GM12872 (cell line): ENCODE results near the gene EXD2.

Experiments used
- CTCF ChIP-seq: IDR thresholded peaks from 3 replicates; pipeline ENCODE4 v1.5.1; 2011; ENCODE audit warnings: low read depth, mild to moderate bottlenecking, low read length, moderate library complexity; ENCODE audit not compliant: insufficient read depth

The EXD2 gene

GRCh38 chr14:69267492-69267891 lies 76.2 kb downstream of the EXD2 start:
- TF ChIP-seq CTCF = no peak

- no peak for TF ChIP-seq CTCF
These were observed 76.9 kb downstream of the EXD2 start for GRCh38 chr14:69268223-69268622.

GRCh38 chr14:69268763-69269162 lies 77.5 kb downstream of the EXD2 start:
- TF ChIP-seq CTCF = no peak

- no peak for TF ChIP-seq CTCF
These were observed 78.1 kb downstream of the EXD2 start for GRCh38 chr14:69269381-69269780.

GRCh38 chr14:69270097-69270496 lies 78.8 kb downstream of the EXD2 start:
- TF ChIP-seq CTCF = no peak

- no peak for TF ChIP-seq CTCF
These were observed 79.8 kb downstream of the EXD2 start for GRCh38 chr14:69270795-69271708.

GRCh38 chr14:69274321-69274720 lies 83.0 kb downstream of the EXD2 start:
- no peak for TF ChIP-seq CTCF
